Neural progenitor cell (in vitro differentiated cells): ENCODE measurements around the gene AHRR. TPM values are rescaled to one million over a fixed set of nuclear protein-coding genes. Genes with fewer than 3 reads are reported as not detected.

ENCODE experiments used
- DNase-seq: peaks from one replicate; pipeline ENCODE4 v3.0.0-alpha.2; 2016; ENCODE audit warnings: low spot score
- H2AFZ ChIP-seq: fragments of 200-600 bp; sonication (generic); replicated peaks from 2 replicates; pipeline ENCODE4 v1.6.1; 2016; ENCODE audit warnings: antibody characterized with exemption
- H3F3A ChIP-seq: fragments of 200-600 bp; sonication (generic); 2 replicates; pipeline ENCODE4 v1.6.1; 2016; ENCODE audit warnings: antibody characterized with exemption, low read depth
- H3K27ac ChIP-seq: fragments of 200-600 bp; sonication (generic); 2 replicates; pipeline ENCODE4 v1.5.1; 2016; ENCODE audit warnings: mild to moderate bottlenecking
- H3K27me3 ChIP-seq: fragments of 200-600 bp; sonication (generic); 2 replicates; pipeline ENCODE4 v1.6.1; 2016; ENCODE audit warnings: mild to moderate bottlenecking, moderate library complexity
- H3K36me3 ChIP-seq: fragments of 200-600 bp; sonication (generic); 2 replicates; pipeline ENCODE4 v1.5.1; 2016
- H3K4me1 ChIP-seq: fragments of 200-600 bp; sonication (generic); 2 replicates; pipeline ENCODE4 v1.6.1; 2016; ENCODE audit warnings: mixed run types
- H3K4me2 ChIP-seq: fragments of 200-600 bp; sonication (generic); 2 replicates; pipeline ENCODE4 v1.6.1; 2016
- H3K4me3 ChIP-seq: fragments of 200-600 bp; sonication (generic); 2 replicates; pipeline ENCODE4 v1.5.1; 2016
- H3K79me2 ChIP-seq: fragments of 200-600 bp; sonication (generic); 2 replicates; pipeline ENCODE4 v1.6.1; 2016; ENCODE audit warnings: low read depth
- H3K9ac ChIP-seq: fragments of 200-600 bp; sonication (generic); 2 replicates; pipeline ENCODE4 v1.6.1; 2016
- H3K9me3 ChIP-seq: fragments of 200-600 bp; sonication (generic); 2 replicates; pipeline ENCODE4 v1.5.1; 2016; ENCODE audit warnings: low read depth
- H4K20me1 ChIP-seq: fragments of 200-600 bp; sonication (generic); 2 replicates; pipeline ENCODE4 v1.6.1; 2016; ENCODE audit warnings: low read depth
- H3K27ac Mint-ChIP-seq: 3 replicates; pipeline ENCODE4 v1.8.0; 2021; ENCODE audit warnings: mixed read lengths
- H3K27me3 Mint-ChIP-seq: 2 replicates; pipeline ENCODE4 v1.8.0; 2022; ENCODE audit warnings: low read depth, mild to moderate bottlenecking, inconsistent platforms, moderate library complexity, mixed read lengths; ENCODE audit not compliant: insufficient read depth
- H3K36me3 Mint-ChIP-seq: 3 replicates; pipeline ENCODE4 v1.8.0; 2021; ENCODE audit warnings: mixed read lengths
- H3K4me1 Mint-ChIP-seq: 3 replicates; pipeline ENCODE4 v1.8.0; 2021; ENCODE audit warnings: mixed read lengths
- H3K4me3 Mint-ChIP-seq: 3 replicates; pipeline ENCODE4 v1.8.0; 2021; ENCODE audit warnings: mild to moderate bottlenecking, moderate library complexity, mixed read lengths
- H3K9me3 Mint-ChIP-seq: 3 replicates; pipeline ENCODE4 v1.8.0; 2020; ENCODE audit warnings: mixed read lengths
- EZH2 ChIP-seq: fragments of 200-600 bp; sonication (generic); IDR thresholded peaks from 2 replicates; pipeline ENCODE4 v1.6.1; 2017; ENCODE audit warnings: antibody characterized with exemption, mild to moderate bottlenecking, moderate library complexity
- EZH2phosphoT487 ChIP-seq: fragments of 200-600 bp; sonication (generic); IDR thresholded peaks from 2 replicates; pipeline ENCODE4 v1.6.1; 2017; ENCODE audit warnings: antibody characterized with exemption
- total RNA-seq: library from RNA; depleted of rRNA; stranded (reverse); fragments of >200 nt; gene quantifications from 2 replicates; pipeline ENCODE4 v1.2.3, GENCODE V29; 2015; ENCODE audit warnings: low replicate concordance
- TF ChIP-seq, protein P1 (sequence below): fragments of 200-600 bp; sonication (generic); IDR thresholded peaks from 2 replicates; pipeline ENCODE4 v1.5.1; 2017; ENCODE audit warnings: antibody characterized with exemption, mild to moderate bottlenecking

Gene AHRR
- total RNA-seq, 1 donor from 2014 or later = 0.34 TPM

GRCh38 chr5:448766-449090 is 127.2 kb downstream of the AHRR start:
- H3K36me3 ChIP-seq = peaks cover 11% of the 10 kb centered on the region
- TF ChIP-seq EZH2phosphoT487 (no peak), EZH2 (no peak)
- no peak overlapping the region for H2AFZ ChIP-seq
- Mint-ChIP-seq H3K4me3 (no peak overlapping the region), H3K27me3 (peaks cover 2% of the 10 kb centered on the region), H3K9me3 (peaks cover 16% of the 10 kb centered on the region), H3K4me1 (peaks cover 10% of the 10 kb centered on the region), H3K27ac (no peak overlapping the region), H3K36me3 (peaks cover 63% of the 10 kb centered on the region)
- H3K79me2 ChIP-seq = peaks cover 14% of the 10 kb centered on the region
- H3K9me3 ChIP-seq = peaks cover 12% of the 10 kb centered on the region
- H3K4me3 ChIP-seq = no peak overlapping the region
- H3K27me3 ChIP-seq = no peaks in the 10 kb centered on the region
- peaks cover 6% of the 10 kb centered on the region for H3K4me1 ChIP-seq
- H3F3A ChIP-seq = no peaks in the 10 kb centered on the region
- no peak overlapping the region for H3K4me2 ChIP-seq
- no peak overlapping the region for H3K27ac ChIP-seq
- H4K20me1 ChIP-seq = no peaks in the 10 kb centered on the region
- H3K9ac ChIP-seq = no peak overlapping the region
- no peak for DNase-seq

DNA sequence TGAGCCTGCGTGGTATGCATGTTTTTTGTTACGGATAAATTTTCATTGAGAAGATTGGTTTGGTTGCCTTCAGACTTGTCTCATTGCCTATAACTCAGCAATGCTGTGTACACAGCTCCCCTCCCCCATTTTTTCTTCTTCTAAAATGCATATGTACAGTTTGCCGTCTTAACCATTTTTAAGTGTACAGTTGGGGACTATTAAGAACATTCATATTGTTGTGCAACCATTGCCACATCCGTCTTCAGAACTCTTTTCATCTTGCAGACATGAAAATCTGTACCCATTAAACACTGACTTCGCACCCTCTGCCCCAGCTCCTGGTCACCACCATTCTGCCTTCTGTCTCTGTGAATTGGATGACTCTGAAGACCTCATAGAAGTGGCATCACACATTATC is 127.6 kb downstream of the AHRR start:
- H3K9me3 ChIP-seq = peaks cover 12% of the 10 kb centered on the region
- TF ChIP-seq EZH2phosphoT487 (no peak), EZH2 (no peak)
- TF ChIP-seq, protein P1, sequence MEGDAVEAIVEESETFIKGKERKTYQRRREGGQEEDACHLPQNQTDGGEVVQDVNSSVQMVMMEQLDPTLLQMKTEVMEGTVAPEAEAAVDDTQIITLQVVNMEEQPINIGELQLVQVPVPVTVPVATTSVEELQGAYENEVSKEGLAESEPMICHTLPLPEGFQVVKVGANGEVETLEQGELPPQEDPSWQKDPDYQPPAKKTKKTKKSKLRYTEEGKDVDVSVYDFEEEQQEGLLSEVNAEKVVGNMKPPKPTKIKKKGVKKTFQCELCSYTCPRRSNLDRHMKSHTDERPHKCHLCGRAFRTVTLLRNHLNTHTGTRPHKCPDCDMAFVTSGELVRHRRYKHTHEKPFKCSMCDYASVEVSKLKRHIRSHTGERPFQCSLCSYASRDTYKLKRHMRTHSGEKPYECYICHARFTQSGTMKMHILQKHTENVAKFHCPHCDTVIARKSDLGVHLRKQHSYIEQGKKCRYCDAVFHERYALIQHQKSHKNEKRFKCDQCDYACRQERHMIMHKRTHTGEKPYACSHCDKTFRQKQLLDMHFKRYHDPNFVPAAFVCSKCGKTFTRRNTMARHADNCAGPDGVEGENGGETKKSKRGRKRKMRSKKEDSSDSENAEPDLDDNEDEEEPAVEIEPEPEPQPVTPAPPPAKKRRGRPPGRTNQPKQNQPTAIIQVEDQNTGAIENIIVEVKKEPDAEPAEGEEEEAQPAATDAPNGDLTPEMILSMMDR = no peak
- no peak overlapping the region for H3K4me2 ChIP-seq
- peaks cover 10% of the 10 kb centered on the region for H3K79me2 ChIP-seq
- H3K36me3 ChIP-seq = peaks cover 11% of the 10 kb centered on the region
- peaks cover 66% of the 10 kb centered on the region for H3K36me3 Mint-ChIP-seq
- no peaks in the 10 kb centered on the region for H4K20me1 ChIP-seq
- H3K27ac Mint-ChIP-seq = no peak overlapping the region
- no peak overlapping the region for H3K27ac ChIP-seq
- H3K9ac ChIP-seq = no peak overlapping the region
- peaks cover 8% of the 10 kb centered on the region for H3K4me1 Mint-ChIP-seq
- no peak for DNase-seq
- H3K4me3 ChIP-seq = no peak overlapping the region
- H3K4me1 ChIP-seq = peaks cover 2% of the 10 kb centered on the region
- H3F3A ChIP-seq = no peaks in the 10 kb centered on the region
- H3K27me3 Mint-ChIP-seq = peaks cover 3% of the 10 kb centered on the region
- H3K27me3 ChIP-seq = no peaks in the 10 kb centered on the region
- H2AFZ ChIP-seq = no peak overlapping the region
- no peak overlapping the region for H3K4me3 Mint-ChIP-seq
- peaks cover 16% of the 10 kb centered on the region for H3K9me3 Mint-ChIP-seq

DNA sequence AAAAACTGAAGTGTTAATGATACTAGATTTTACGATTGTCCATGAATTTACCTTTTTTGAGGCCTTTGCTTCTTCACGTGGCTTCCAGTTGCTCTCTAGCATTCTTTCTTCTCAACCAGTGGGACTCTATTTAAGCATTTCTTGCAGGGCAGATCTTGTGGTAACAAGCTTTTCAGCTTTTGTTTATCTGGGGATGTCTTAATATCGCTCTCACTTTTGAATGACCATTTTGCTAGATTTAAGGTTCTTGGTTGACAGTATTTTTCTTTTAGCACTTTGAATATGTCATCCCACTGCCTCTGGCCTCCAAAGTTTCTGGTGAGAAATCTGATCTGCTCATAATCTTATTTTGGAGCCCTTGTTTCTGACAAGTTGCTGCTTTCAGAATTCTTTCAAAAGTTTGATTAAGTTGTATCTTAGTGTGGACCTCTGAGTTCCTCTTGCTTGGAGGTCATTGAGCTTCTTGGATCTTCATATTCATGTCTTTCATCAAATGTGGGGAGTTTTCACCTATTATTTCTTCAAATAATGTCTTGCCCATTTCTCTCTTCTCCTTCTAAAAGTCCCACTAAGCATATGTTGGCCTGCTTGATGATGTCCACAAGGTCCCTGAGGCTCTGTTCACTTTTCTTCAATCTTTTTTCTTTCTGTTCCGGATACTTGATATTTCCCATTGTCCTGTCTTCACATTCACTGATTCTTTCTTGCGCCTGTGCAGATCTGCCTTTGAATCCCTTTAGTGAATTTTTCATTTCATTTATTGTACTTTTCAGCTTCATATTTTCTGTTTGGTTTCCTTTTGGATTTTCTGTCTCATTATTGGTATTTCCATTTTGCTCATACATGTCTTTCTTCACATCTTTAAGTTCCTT is 130.3 kb downstream of the AHRR start:
- H3K36me3 Mint-ChIP-seq = peaks cover 77% of the 10 kb centered on the region
- H3K27ac Mint-ChIP-seq = no peak overlapping the region
- no peak overlapping the region for H3K27ac ChIP-seq
- DNase-seq = no peak
- H3K4me1 Mint-ChIP-seq = no peaks in the 10 kb centered on the region
- H2AFZ ChIP-seq = no peak overlapping the region
- peaks cover 12% of the 10 kb centered on the region for H3K9me3 ChIP-seq
- no peaks in the 10 kb centered on the region for H3K79me2 ChIP-seq
- no peaks in the 10 kb centered on the region for H3F3A ChIP-seq
- H3K27me3 ChIP-seq = no peaks in the 10 kb centered on the region
- peaks cover 11% of the 10 kb centered on the region for H3K36me3 ChIP-seq
- H4K20me1 ChIP-seq = peaks cover 5% of the 10 kb centered on the region
- H3K27me3 Mint-ChIP-seq = peaks cover 4% of the 10 kb centered on the region
- H3K9me3 Mint-ChIP-seq = peaks cover 16% of the 10 kb centered on the region
- TF ChIP-seq EZH2phosphoT487 (no peak), EZH2 (no peak)
- TF ChIP-seq, protein P1 = no peak
- no peaks in the 10 kb centered on the region for H3K4me1 ChIP-seq
- no peak overlapping the region for H3K4me3 Mint-ChIP-seq
- H3K4me2 ChIP-seq = no peak overlapping the region
- no peak overlapping the region for H3K9ac ChIP-seq
- no peak overlapping the region for H3K4me3 ChIP-seq
